Panc1 (cell line): ENCODE measurements around the gene CCT7.

ENCODE experiments used
- POLR2AphosphoS5 ChIP-seq: IDR thresholded peaks from 2 replicates; pipeline ENCODE4 v1.6.1; 2012; ENCODE audit warnings: mild to moderate bottlenecking, low read depth, low read length, moderate library complexity
- TF ChIP-seq, protein P1 (sequence below): fragments of 450-650 bp; IDR thresholded peaks from 2 replicates; pipeline ENCODE4 v1.5.1; 2017; ENCODE audit warnings: mild to moderate bottlenecking
- TF ChIP-seq, protein P2 (sequence below), 2 experiments: IDR thresholded peaks; 2 replicates each; pipeline ENCODE4 v1.6.1; 2011 to 2012; ENCODE audit warnings: low read depth in 2 of 2, control low read depth in 1 of 2, low read length in 1 of 2, mild to moderate bottlenecking in 1 of 2, moderate library complexity in 1 of 2; ENCODE audit not compliant: insufficient read depth in 1 of 2

DNA sequence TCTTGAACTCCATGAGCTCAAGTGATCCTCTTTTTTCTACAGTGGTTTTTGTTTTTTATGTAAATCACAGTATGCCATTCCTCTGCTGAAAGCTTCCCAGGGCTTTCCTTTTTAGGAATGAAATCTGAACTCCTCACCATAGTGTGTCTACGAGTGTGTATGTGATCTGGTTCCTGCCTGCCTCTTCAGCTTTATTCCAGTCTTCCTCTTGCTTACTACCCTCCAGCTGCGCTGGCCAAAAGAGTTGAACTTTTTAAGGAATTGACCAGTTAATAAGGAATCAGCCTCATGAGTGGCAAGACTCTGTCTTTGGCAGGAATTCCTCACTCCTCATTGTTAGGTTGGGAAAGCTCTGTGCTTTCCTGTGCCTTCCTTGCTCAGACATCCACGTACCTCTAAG, 4.0 kb downstream of the CCT7 start:
- TF ChIP-seq, protein P1, sequence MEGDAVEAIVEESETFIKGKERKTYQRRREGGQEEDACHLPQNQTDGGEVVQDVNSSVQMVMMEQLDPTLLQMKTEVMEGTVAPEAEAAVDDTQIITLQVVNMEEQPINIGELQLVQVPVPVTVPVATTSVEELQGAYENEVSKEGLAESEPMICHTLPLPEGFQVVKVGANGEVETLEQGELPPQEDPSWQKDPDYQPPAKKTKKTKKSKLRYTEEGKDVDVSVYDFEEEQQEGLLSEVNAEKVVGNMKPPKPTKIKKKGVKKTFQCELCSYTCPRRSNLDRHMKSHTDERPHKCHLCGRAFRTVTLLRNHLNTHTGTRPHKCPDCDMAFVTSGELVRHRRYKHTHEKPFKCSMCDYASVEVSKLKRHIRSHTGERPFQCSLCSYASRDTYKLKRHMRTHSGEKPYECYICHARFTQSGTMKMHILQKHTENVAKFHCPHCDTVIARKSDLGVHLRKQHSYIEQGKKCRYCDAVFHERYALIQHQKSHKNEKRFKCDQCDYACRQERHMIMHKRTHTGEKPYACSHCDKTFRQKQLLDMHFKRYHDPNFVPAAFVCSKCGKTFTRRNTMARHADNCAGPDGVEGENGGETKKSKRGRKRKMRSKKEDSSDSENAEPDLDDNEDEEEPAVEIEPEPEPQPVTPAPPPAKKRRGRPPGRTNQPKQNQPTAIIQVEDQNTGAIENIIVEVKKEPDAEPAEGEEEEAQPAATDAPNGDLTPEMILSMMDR = no peak
- no peak for TF ChIP-seq POLR2AphosphoS5
- TF ChIP-seq, protein P2, sequence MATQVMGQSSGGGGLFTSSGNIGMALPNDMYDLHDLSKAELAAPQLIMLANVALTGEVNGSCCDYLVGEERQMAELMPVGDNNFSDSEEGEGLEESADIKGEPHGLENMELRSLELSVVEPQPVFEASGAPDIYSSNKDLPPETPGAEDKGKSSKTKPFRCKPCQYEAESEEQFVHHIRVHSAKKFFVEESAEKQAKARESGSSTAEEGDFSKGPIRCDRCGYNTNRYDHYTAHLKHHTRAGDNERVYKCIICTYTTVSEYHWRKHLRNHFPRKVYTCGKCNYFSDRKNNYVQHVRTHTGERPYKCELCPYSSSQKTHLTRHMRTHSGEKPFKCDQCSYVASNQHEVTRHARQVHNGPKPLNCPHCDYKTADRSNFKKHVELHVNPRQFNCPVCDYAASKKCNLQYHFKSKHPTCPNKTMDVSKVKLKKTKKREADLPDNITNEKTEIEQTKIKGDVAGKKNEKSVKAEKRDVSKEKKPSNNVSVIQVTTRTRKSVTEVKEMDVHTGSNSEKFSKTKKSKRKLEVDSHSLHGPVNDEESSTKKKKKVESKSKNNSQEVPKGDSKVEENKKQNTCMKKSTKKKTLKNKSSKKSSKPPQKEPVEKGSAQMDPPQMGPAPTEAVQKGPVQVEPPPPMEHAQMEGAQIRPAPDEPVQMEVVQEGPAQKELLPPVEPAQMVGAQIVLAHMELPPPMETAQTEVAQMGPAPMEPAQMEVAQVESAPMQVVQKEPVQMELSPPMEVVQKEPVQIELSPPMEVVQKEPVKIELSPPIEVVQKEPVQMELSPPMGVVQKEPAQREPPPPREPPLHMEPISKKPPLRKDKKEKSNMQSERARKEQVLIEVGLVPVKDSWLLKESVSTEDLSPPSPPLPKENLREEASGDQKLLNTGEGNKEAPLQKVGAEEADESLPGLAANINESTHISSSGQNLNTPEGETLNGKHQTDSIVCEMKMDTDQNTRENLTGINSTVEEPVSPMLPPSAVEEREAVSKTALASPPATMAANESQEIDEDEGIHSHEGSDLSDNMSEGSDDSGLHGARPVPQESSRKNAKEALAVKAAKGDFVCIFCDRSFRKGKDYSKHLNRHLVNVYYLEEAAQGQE (IDR thresholded peaks at IDR 0.05; ENCODE audit: insufficient read depth in 1 of 2, low read depth in 2 of 2, low read length in 1 of 2) = no peak
